H1 (cell line): ENCODE data around the gene HTR4. TPM values are rescaled to one million over a fixed set of nuclear protein-coding genes. Genes with fewer than 3 reads are reported as not detected.

Experiments
- CTCF ChIA-PET: fragments of 300-600 bp; sonication (Branson Sonifier 250); formaldehyde crosslinking; loops from one replicate; lab custom pipeline; 2021; ENCODE audit not compliant: partially characterized antibody; lab: Charles Lee
- POLR2A ChIA-PET: fragments of 300-600 bp; sonication (Branson Sonifier 250); formaldehyde crosslinking; loops from one replicate; lab custom pipeline; 2021; ENCODE audit warnings: inconsistent platforms; ENCODE audit not compliant: partially characterized antibody; lab: Charles Lee
- DNase-seq, 2 experiments: peaks; one replicate each; pipeline versions ENCODE4 v3.0.0 to v3.0.0-alpha.2; 2010 to 2022; ENCODE audit warnings: low spot score in 2 of 2, low read depth in 1 of 2, mixed read lengths in 1 of 2
- FAIRE-seq: peaks from 2 replicates; lab custom pipeline; 2011; peaks lifted over from hg19 to GRCh38; lab: Jason Lieb, UNC
- H2AFZ ChIP-seq: 2 replicates; pipeline ENCODE4 v1.8.1; 2012; ENCODE audit warnings: low read length, inconsistent platforms
- H2AK5ac ChIP-seq: 2 replicates; pipeline ENCODE4 v1.6.1; 2013; ENCODE audit warnings: low read depth, low read length
- H2BK120ac ChIP-seq: replicated peaks from 2 replicates; pipeline ENCODE3; 2013; ENCODE audit warnings: low read depth, low read length, inconsistent platforms
- H2BK12ac ChIP-seq: 2 replicates; pipeline ENCODE4 v1.6.1; 2013; ENCODE audit warnings: low read depth, low read length
- H2BK15ac ChIP-seq: 2 replicates; pipeline ENCODE4 v1.6.1; 2013; ENCODE audit warnings: low read length
- H2BK20ac ChIP-seq: 2 replicates; pipeline ENCODE4 v1.6.1; 2013; ENCODE audit warnings: low read length
- H2BK5ac ChIP-seq: 2 replicates; pipeline ENCODE4 v1.6.1; 2013; ENCODE audit warnings: low read depth, low read length
- H3K14ac ChIP-seq: 2 replicates; pipeline ENCODE4 v1.6.1; 2013; ENCODE audit warnings: inconsistent platforms; ENCODE audit not compliant: insufficient read length
- H3K18ac ChIP-seq: 2 replicates; pipeline ENCODE4 v1.6.1; 2013; ENCODE audit warnings: low read length; ENCODE audit errors: extremely low read depth
- H3K23ac ChIP-seq: 2 replicates; pipeline ENCODE4 v1.6.1; 2013; ENCODE audit warnings: inconsistent platforms; ENCODE audit not compliant: insufficient read length
- H3K23me2 ChIP-seq: 2 replicates; pipeline ENCODE4 v1.6.1; 2013; ENCODE audit warnings: low read depth, low read length
- H3K27ac ChIP-seq: 2 replicates; pipeline ENCODE4 v1.6.1; 2011; ENCODE audit warnings: low read depth, low read length, inconsistent platforms
- H3K27me3 ChIP-seq, 4 experiments: replicated peaks in 1 of 4; 1 replicate in 1 of 4; 2 replicates in 3 of 4; pipeline versions ENCODE4 v1.6.1 to v1.8.1; 2011 to 2013; ENCODE audit warnings: low read length in 3 of 4, mild to moderate bottlenecking in 3 of 4, inconsistent platforms in 2 of 4, mixed read lengths in 2 of 4, moderate library complexity in 1 of 4; ENCODE audit not compliant: control insufficient read depth in 3 of 4, insufficient read depth in 3 of 4; ENCODE audit errors: extremely low read depth in 1 of 4
- H3K36me3 ChIP-seq, 4 experiments: 2 replicates each; pipeline versions ENCODE4 v1.6.1 to v1.8.1; 2011 to 2013; ENCODE audit warnings: mild to moderate bottlenecking in 4 of 4, low read length in 3 of 4, moderate library complexity in 2 of 4, control low read depth in 1 of 4, inconsistent platforms in 1 of 4; ENCODE audit not compliant: insufficient read depth in 4 of 4, control insufficient read depth in 2 of 4
- H3K4ac ChIP-seq: replicated peaks from 2 replicates; pipeline ENCODE3; 2013; ENCODE audit warnings: low read length, low read depth, mixed read lengths, inconsistent platforms; ENCODE audit not compliant: insufficient read length
- H3K4me1 ChIP-seq, 4 experiments: replicated peaks in 1 of 4; 1 replicate in 1 of 4; 2 replicates in 3 of 4; pipeline versions ENCODE4 v1.6.1 to v1.8.1; 2011 to 2013; ENCODE audit warnings: low read length in 3 of 4, inconsistent platforms in 2 of 4, mixed read lengths in 1 of 4; ENCODE audit not compliant: insufficient read depth in 4 of 4, control insufficient read depth in 3 of 4
- H3K4me2 ChIP-seq, 2 experiments: 2 replicates each; pipeline versions ENCODE4 v1.6.1 to v1.8.1; 2011 to 2013; ENCODE audit warnings: low read depth in 2 of 2, low read length in 2 of 2, control low read depth in 1 of 2, inconsistent platforms in 1 of 2, mild to moderate bottlenecking in 1 of 2; ENCODE audit not compliant: insufficient read depth in 1 of 2
- H3K4me3 ChIP-seq, 4 experiments: fragments of 200-600, 300-600 bp in 1 of 4; sonication (generic), shearing (Covaris generic), sonication (Bioruptor Twin) in 1 of 4; 2 replicates each; pipeline versions ENCODE4 v1.5.1 to v1.8.1; 2011 to 2016; ENCODE audit warnings: low read length in 4 of 4, low read depth in 3 of 4, control low read depth in 2 of 4, inconsistent platforms in 2 of 4, mild to moderate bottlenecking in 2 of 4, mixed read lengths in 1 of 4, moderate library complexity in 1 of 4; ENCODE audit not compliant: insufficient read depth in 2 of 4; ENCODE audit errors: extremely low read depth in 1 of 4
- H3K56ac ChIP-seq: replicated peaks from 2 replicates; pipeline ENCODE3; 2013; ENCODE audit warnings: low read depth, mild to moderate bottlenecking, mixed read lengths, low read length, inconsistent platforms; ENCODE audit not compliant: insufficient read length
- H3K79me1 ChIP-seq: 2 replicates; pipeline ENCODE4 v1.6.1; 2013; ENCODE audit warnings: low read depth, low read length, control low read depth
- H3K79me2 ChIP-seq, 2 experiments: 2 replicates each; pipeline versions ENCODE4 v1.6.1 to v1.8.1; 2012 to 2013; ENCODE audit warnings: low read length in 2 of 2, mild to moderate bottlenecking in 2 of 2, inconsistent platforms in 1 of 2; ENCODE audit not compliant: insufficient read depth in 2 of 2, control insufficient read depth in 1 of 2
- H3K9ac ChIP-seq, 4 experiments: replicated peaks in 1 of 4; 1 replicate in 1 of 4; 2 replicates in 3 of 4; pipeline versions ENCODE4 v1.6.1 to v1.8.1; 2011 to 2013; ENCODE audit warnings: low read depth in 3 of 4, low read length in 3 of 4, control low read depth in 2 of 4, mild to moderate bottlenecking in 2 of 4, moderate library complexity in 2 of 4, inconsistent platforms in 1 of 4; ENCODE audit errors: extremely low read depth in 1 of 4
- H3K9me3 ChIP-seq, 2 experiments: 2 replicates each; pipeline versions ENCODE4 v1.6.1 to v1.8.1; 2012 to 2013; ENCODE audit warnings: mild to moderate bottlenecking in 2 of 2, moderate library complexity in 2 of 2, control low read depth in 1 of 2, inconsistent platforms in 1 of 2, low read depth in 1 of 2, low read length in 1 of 2, mixed read lengths in 1 of 2; ENCODE audit not compliant: insufficient read depth in 2 of 2
- H4K20me1 ChIP-seq, 2 experiments: replicated peaks in 1 of 2; 2 replicates each; pipeline versions ENCODE3 to v1.8.1; 2011 to 2013; ENCODE audit warnings: inconsistent platforms in 2 of 2, low read length in 2 of 2, mild to moderate bottlenecking in 1 of 2; ENCODE audit not compliant: insufficient read depth in 2 of 2, control insufficient read depth in 1 of 2
- H4K5ac ChIP-seq: 2 replicates; pipeline ENCODE4 v1.6.1; 2013; ENCODE audit warnings: low read length, low read depth, mixed read lengths, inconsistent platforms; ENCODE audit not compliant: insufficient read length
- H4K8ac ChIP-seq: 2 replicates; pipeline ENCODE4 v1.8.0; 2013; ENCODE audit warnings: mild to moderate bottlenecking, moderate library complexity, low read length, inconsistent platforms; ENCODE audit not compliant: insufficient read depth; ENCODE audit errors: extremely low read depth
- H4K91ac ChIP-seq: replicated peaks from 2 replicates; pipeline ENCODE3; 2013; ENCODE audit warnings: low read length, mixed read lengths, inconsistent platforms; ENCODE audit not compliant: insufficient read length
- ATF2 ChIP-seq: IDR thresholded peaks from 2 replicates; pipeline ENCODE4 v1.6.1; 2012; ENCODE audit warnings: low read length, inconsistent platforms
- BACH1 ChIP-seq: IDR thresholded peaks from 2 replicates; pipeline ENCODE4 v1.6.1; 2012; ENCODE audit warnings: low read length, improper control_type of control experiment
- E2F6 ChIP-seq: IDR thresholded peaks from 2 replicates; pipeline ENCODE4 v1.6.1; 2012; ENCODE audit warnings: inconsistent platforms
- GTF2F1 ChIP-seq: IDR thresholded peaks from 2 replicates; pipeline ENCODE4 v1.6.1; 2012; ENCODE audit warnings: low read depth, low read length, improper control_type of control experiment, borderline replicate concordance
- POU5F1 ChIP-seq: IDR thresholded peaks from 2 replicates; pipeline ENCODE4 v1.6.1; 2011; ENCODE audit warnings: low read depth, mild to moderate bottlenecking, low read length, moderate library complexity
- RAD21 ChIP-seq, 2 experiments: IDR thresholded peaks in 1 of 2; conservative IDR thresholded peaks in 1 of 2; 2 replicates each; pipeline ENCODE4 v1.6.1; 2011; ENCODE audit warnings: low read depth in 2 of 2, low read length in 2 of 2, improper control_type of control experiment in 1 of 2, inconsistent platforms in 1 of 2, mild to moderate bottlenecking in 1 of 2, moderate library complexity in 1 of 2
- SIN3A ChIP-seq, 2 experiments: IDR thresholded peaks in 1 of 2; conservative IDR thresholded peaks in 1 of 2; 2 replicates each; pipeline ENCODE4 v1.6.1; 2011 to 2012; ENCODE audit warnings: low read length in 2 of 2, improper control_type of control experiment in 1 of 2, low read depth in 1 of 2, mild to moderate bottlenecking in 1 of 2
- SIX5 ChIP-seq: IDR thresholded peaks from 2 replicates; pipeline ENCODE4 v1.6.1; 2011; ENCODE audit warnings: mild to moderate bottlenecking, low read depth, low read length
- SP2 ChIP-seq: IDR thresholded peaks from 2 replicates; pipeline ENCODE4 v1.6.1; 2012; ENCODE audit warnings: mild to moderate bottlenecking, low read length, inconsistent platforms
- SP4 ChIP-seq: IDR thresholded peaks from 2 replicates; pipeline ENCODE4 v1.6.1; 2012; ENCODE audit warnings: low read length, inconsistent platforms
- YY1 ChIP-seq: IDR thresholded peaks from 2 replicates; pipeline ENCODE4 v1.6.1; 2011; ENCODE audit warnings: low read depth, mild to moderate bottlenecking, low read length
- ZNF274 ChIP-seq: IDR thresholded peaks from 2 replicates; pipeline ENCODE4 v1.7.0; 2012; ENCODE audit warnings: low read length, borderline replicate concordance; ENCODE audit errors: extremely low read depth
- polyA plus RNA-seq, 7 experiments: library from polyadenylated mRNA; depleted of rRNA in 3 of 7; stranded (reverse) in 5 of 7; unstranded in 2 of 7; fragments of >200 nt in 5 of 7; fragments of 200-250 nt in 2 of 7; gene quantifications; 1 replicate in 5 of 7; 2 replicates in 1 of 7; 4 replicates in 1 of 7; pipeline versions ENCODE4 v1.2.1 to v1.2.3, GENCODE V29; 2011 to 2013; ENCODE audit warnings: missing spikeins in 2 of 7, mixed read lengths in 2 of 7
- total RNA-seq: library from RNA; stranded (reverse); fragmentation: NEBNext Ultra II Directional; extraction: Animal tissue kit (Norgen Biotek cat#: 25700); gene quantifications from 2 replicates; pipeline ENCODE4 v1.2.1, GENCODE V29; 2021
- TF ChIP-seq, protein P1 (sequence below): IDR thresholded peaks from 2 replicates; pipeline ENCODE4 v1.6.1; 2011; ENCODE audit warnings: low read depth, mild to moderate bottlenecking, low read length; ENCODE audit not compliant: insufficient read depth

Gene HTR4
- total and polyA plus RNA-seq, 2 of the 8 experiments (the other 6 are each of a cell fraction or from before 2014, with no cell fraction given) = not detected

DNA sequence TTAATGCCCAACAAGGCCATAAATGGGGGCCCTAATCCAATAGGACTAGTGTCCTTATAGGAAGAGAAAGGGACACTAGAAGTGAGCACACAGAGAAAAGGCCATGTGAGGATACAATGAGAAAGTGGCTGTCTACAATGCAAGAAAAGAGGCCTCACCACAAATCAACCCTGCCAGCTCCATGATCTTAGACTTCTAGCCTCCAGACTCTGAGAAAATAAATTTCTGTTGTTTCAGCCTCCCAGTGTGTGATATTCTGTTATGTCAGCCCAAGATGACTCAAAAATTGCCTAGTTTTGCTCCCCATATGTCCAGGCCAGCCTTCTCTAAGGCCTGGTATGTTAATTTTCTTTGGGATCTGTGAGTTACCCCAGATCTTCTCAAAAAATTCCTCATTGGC is 32.3 kb upstream of the HTR4 start:
- no peak overlapping the region for H3K4me2 ChIP-seq
- no peak overlapping the region for H4K5ac ChIP-seq
- no peak overlapping the region for H3K18ac ChIP-seq
- DNase-seq (no peak), FAIRE-seq (no peak)
- ChIA-PET POLR2A (no interaction called here), CTCF (interaction anchor here (0.7 to 4.6 kb wide), 28 partner anchors 9 to 247 kb away, joined by 3 to 52 read pairs (median 4); no protein-coding TSS in a partner anchor)
- no peak overlapping the region for H3K14ac ChIP-seq
- H4K8ac ChIP-seq = no peak overlapping the region
- H3K4me3 ChIP-seq = no peak overlapping the region
- no peaks in the 10 kb centered on the region for H3K23me2 ChIP-seq
- no peak overlapping the region for H2BK120ac ChIP-seq
- no peak overlapping the region for H3K4ac ChIP-seq
- H3K9ac ChIP-seq = no peak overlapping the region
- H3K23ac ChIP-seq = no peak overlapping the region
- H3K36me3 ChIP-seq = no peaks in the 10 kb centered on the region
- H4K91ac ChIP-seq = no peak overlapping the region
- H4K20me1 ChIP-seq = no peaks in the 10 kb centered on the region
- no peaks in the 10 kb centered on the region for H3K27me3 ChIP-seq
- H2BK5ac ChIP-seq = no peak overlapping the region
- H3K9me3 ChIP-seq = no peaks in the 10 kb centered on the region
- H2BK12ac ChIP-seq = no peak overlapping the region
- H3K4me1 ChIP-seq = no peaks in the 10 kb centered on the region
- H2AK5ac ChIP-seq = no peak overlapping the region
- H3K79me1 ChIP-seq = no peaks in the 10 kb centered on the region
- no peaks in the 10 kb centered on the region for H3K79me2 ChIP-seq
- no peak overlapping the region for H3K27ac ChIP-seq
- TF ChIP-seq SIX5 (no peak), ATF2 (no peak), ZNF274 (no peak), BACH1 (no peak), SP4 (no peak), GTF2F1 (no peak), YY1 (no peak), SIN3A (conservative IDR thresholded peaks at IDR 0.05 in 1 of 2, IDR thresholded peaks at IDR 0.05 in 1 of 2; ENCODE audit: low read depth in 1 of 2, low read length in 2 of 2) (no peak), SP2 (no peak), E2F6 (no peak), POU5F1 (no peak), RAD21 (IDR thresholded peaks at IDR 0.05 in 1 of 2, conservative IDR thresholded peaks at IDR 0.05 in 1 of 2; ENCODE audit: low read depth in 2 of 2, low read length in 2 of 2) (no peak)
- TF ChIP-seq, protein P1, sequence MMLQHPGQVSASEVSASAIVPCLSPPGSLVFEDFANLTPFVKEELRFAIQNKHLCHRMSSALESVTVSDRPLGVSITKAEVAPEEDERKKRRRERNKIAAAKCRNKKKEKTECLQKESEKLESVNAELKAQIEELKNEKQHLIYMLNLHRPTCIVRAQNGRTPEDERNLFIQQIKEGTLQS = no peak
- no peak overlapping the region for H2BK15ac ChIP-seq
- H3K56ac ChIP-seq = no peak overlapping the region
- H2BK20ac ChIP-seq = no peak overlapping the region
- H2AFZ ChIP-seq = no peak overlapping the region
